Ammon's horn (tissue), 1 donor: ENCODE data around the gene AFAP1L2.

Experiments used
- DNase-seq: peaks from one replicate; pipeline ENCODE4 v3.0.0-alpha.2; 2016; ENCODE audit warnings: low spot score

AFAP1L2 gene

GRCh38 chr10:114389426-114389825, 14.9 kb downstream of the AFAP1L2 start:
- DNase-seq, result no peak

DNA sequence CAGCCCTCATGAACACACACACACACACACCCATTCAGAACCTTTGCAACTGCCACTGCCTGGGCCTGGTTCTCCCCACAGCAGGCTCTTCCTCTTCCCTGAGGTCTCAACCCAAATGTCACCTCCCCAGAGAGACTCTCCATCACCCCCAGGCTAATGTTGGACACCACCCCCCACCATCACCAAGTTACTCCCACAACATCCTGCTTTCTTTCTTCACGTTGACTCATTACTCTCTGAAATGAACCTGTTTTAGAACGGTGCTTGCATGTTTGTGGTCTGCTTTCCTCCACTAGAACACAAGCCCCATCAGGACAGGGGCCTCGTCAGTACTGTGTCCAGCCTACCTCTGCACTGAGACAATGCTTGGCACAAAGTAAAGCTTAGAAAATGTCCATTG, 16.0 kb downstream of the AFAP1L2 start:
- no peak for DNase-seq

DNA sequence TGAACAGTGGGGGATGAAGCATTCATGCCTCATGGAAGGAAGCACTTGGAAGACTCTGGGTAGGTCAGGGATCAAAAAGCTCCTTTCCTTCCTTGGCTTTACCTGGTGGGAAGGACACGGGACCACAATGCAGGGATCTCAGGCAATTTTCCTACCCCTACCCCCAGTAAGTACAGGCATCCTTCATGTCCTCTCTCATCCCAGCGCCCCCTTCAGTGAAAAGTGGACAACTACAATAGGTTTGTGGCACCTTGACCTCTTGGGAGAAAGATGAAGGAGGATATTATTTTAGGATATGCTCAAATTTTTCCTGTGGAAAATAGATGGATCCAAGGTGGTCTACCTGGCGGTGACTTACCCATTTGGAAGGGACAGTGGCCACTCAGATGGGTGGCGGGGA, 16.5 kb downstream of the AFAP1L2 start:
- no peak for DNase-seq

- no peak for DNase-seq
Measured at GRCh38 chr10:114386452-114386851, 17.9 kb downstream of the AFAP1L2 start.

- DNase-seq, result no peak
Measured at GRCh38 chr10:114385557-114385956, 18.7 kb downstream of the AFAP1L2 start.

DNA sequence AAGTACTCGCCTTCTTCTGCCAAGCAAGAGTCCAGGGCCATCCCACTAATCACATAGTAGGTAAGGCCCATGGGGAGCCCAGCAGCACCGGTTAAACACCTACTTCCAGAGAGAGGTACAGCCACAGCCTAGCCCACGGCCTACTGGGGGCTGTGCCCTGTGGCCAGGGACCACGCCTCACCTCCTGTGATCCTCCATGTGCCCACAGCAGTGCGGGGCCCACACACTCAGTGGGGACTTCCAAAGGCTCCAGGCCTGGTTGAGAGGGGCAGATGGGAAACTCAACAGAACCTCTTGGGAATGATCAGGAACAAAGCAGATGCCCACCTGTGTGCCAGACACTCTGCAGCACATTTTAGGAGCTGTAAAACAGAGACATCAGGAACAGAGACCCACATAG, 19.7 kb downstream of the AFAP1L2 start:
- DNase-seq, result no peak

- peak; percentile 87 for DNase-seq
Measured at GRCh38 chr10:114384181-114384580, 20.1 kb downstream of the AFAP1L2 start.

GRCh38 chr10:114380797-114381196, 23.5 kb downstream of the AFAP1L2 start:
- no peak for DNase-seq

GRCh38 chr10:114380060-114380459, 24.2 kb downstream of the AFAP1L2 start:
- no peak for DNase-seq

- no peak for DNase-seq
Measured at GRCh38 chr10:114379631-114380041, 24.7 kb downstream of the AFAP1L2 start.

- no peak for DNase-seq
Measured at GRCh38 chr10:114376523-114376922, 27.8 kb downstream of the AFAP1L2 start.

GRCh38 chr10:114375047-114375446, 29.3 kb downstream of the AFAP1L2 start:
- no peak for DNase-seq

GRCh38 chr10:114374053-114374791, 30.1 kb downstream of the AFAP1L2 start:
- no peak for DNase-seq

- DNase-seq, result no peak
Measured at GRCh38 chr10:114373631-114374030, 30.7 kb downstream of the AFAP1L2 start.

DNA sequence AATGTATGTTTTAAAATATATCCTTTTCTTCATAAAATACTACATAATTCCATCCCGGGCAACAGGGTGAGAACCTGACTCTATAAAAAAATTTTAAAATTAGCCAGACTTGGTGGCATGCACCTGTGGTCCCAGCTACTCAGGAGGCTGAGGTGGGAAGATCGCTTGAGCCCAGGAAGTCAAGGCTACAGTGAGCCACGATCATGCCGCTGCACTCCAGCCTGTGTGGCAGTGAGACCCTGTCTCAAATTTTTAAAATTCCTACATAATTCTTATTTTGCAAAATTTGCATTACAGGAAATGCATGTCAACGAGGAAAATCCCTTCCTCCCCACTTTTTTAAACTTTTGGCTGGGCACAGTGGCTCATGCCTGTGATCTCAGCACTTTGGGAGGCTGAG, 31.3 kb downstream of the AFAP1L2 start:
- DNase-seq, result no peak

GRCh38 chr10:114372179-114372578, 32.1 kb downstream of the AFAP1L2 start:
- no peak for DNase-seq

- DNase-seq, result no peak
Measured at GRCh38 chr10:114370966-114371365, 33.3 kb downstream of the AFAP1L2 start.

- no peak for DNase-seq
Measured at GRCh38 chr10:114370199-114370598, 34.1 kb downstream of the AFAP1L2 start.

GRCh38 chr10:114368057-114368391, 36.3 kb downstream of the AFAP1L2 start:
- DNase-seq, result no peak

- DNase-seq, result no peak
Measured at GRCh38 chr10:114367351-114368056, 36.8 kb downstream of the AFAP1L2 start.

GRCh38 chr10:114364726-114365125, 39.6 kb downstream of the AFAP1L2 start:
- no peak for DNase-seq

- no peak for DNase-seq
Measured at GRCh38 chr10:114363745-114364454, 40.4 kb downstream of the AFAP1L2 start.

- no peak for DNase-seq
Measured at GRCh38 chr10:114362826-114363355, 41.4 kb downstream of the AFAP1L2 start.
